OCI-LY7 (cell line): ENCODE measurements around the gene TFCP2L1. TPM values are rescaled to one million over a fixed set of nuclear protein-coding genes. Genes with fewer than 3 reads are reported as not detected.

ENCODE experiments used
- BruUV-seq: library from RNA; stranded (reverse); fragments of 400-500 nt; replicated peaks from 2 replicates; lab custom pipeline; 2021; lab: Mats Ljungman, UMichigan
- CTCF ChIA-PET: fragments of 300-600 bp; sonication (Branson Sonifier 250); formaldehyde crosslinking; loops from one replicate; lab custom pipeline; 2022; ENCODE audit warnings: antibody characterized with exemption; ENCODE audit not compliant: unreplicated experiment; lab: Charles Lee
- POLR2A ChIA-PET: fragments of 300-600 bp; sonication (Branson Sonifier 250); formaldehyde crosslinking; loops from one replicate; lab custom pipeline; 2022; ENCODE audit warnings: antibody characterized with exemption; lab: Charles Lee
- DNase-seq: peaks from one replicate; pipeline ENCODE4 v3.0.0-alpha.2; 2015; ENCODE audit warnings: low spot score
- H2AFZ ChIP-seq: fragments of 200-600 bp; sonication (generic), shearing (Covaris generic); 2 replicates; pipeline ENCODE4 v1.6.1; 2014; ENCODE audit warnings: mild to moderate bottlenecking, antibody characterized with exemption, low read length, moderate library complexity
- H3K27ac ChIP-seq: fragments of 200-600 bp; sonication (generic); 2 replicates; pipeline ENCODE4 v1.5.1; 2014; ENCODE audit warnings: mixed run types, low read depth, mild to moderate bottlenecking, moderate library complexity, low read length, inconsistent platforms; ENCODE audit not compliant: poor library complexity, severe bottlenecking
- H3K36me3 ChIP-seq: fragments of 200-600 bp; sonication (generic); 2 replicates; pipeline ENCODE4 v1.6.1; 2014; ENCODE audit warnings: mild to moderate bottlenecking, antibody characterized with exemption, low read length, moderate library complexity, mixed read lengths; ENCODE audit not compliant: insufficient read depth
- H3K4me1 ChIP-seq: fragments of 200-600 bp; sonication (generic); 2 replicates; pipeline ENCODE4 v1.5.1; 2014; ENCODE audit warnings: mild to moderate bottlenecking, low read length; ENCODE audit not compliant: insufficient read depth, poor library complexity, severe bottlenecking
- H3K4me2 ChIP-seq: fragments of 200-600 bp; sonication (generic); 2 replicates; pipeline ENCODE4 v1.6.1; 2014; ENCODE audit warnings: mild to moderate bottlenecking, low read length
- H3K4me3 ChIP-seq: fragments of 200-600 bp; sonication (generic); 2 replicates; pipeline ENCODE4 v1.5.1; 2014; ENCODE audit warnings: mild to moderate bottlenecking, low read depth, low read length; ENCODE audit not compliant: poor library complexity, severe bottlenecking
- H3K79me2 ChIP-seq: fragments of 200-600 bp; sonication (generic); 2 replicates; pipeline ENCODE4 v1.6.1; 2016; ENCODE audit warnings: low read depth, mild to moderate bottlenecking, low read length, moderate library complexity, mixed read lengths; ENCODE audit not compliant: insufficient read depth
- H3K9me2 ChIP-seq: fragments of 200-600 bp; sonication (generic); 2 replicates; pipeline ENCODE4 v1.6.1; 2016; ENCODE audit warnings: mild to moderate bottlenecking, low read length, mixed read lengths; ENCODE audit not compliant: insufficient read depth
- H3K9me3 ChIP-seq: fragments of 200-600 bp; sonication (generic); 2 replicates; pipeline ENCODE4 v1.6.1; 2014; ENCODE audit warnings: mild to moderate bottlenecking, mixed run types, low read length, mixed read lengths
- H4K20me1 ChIP-seq: fragments of 200-600 bp; sonication (generic); 2 replicates; pipeline ENCODE4 v1.6.1; 2014; ENCODE audit warnings: mild to moderate bottlenecking, antibody characterized with exemption, low read length, moderate library complexity, mixed read lengths; ENCODE audit not compliant: insufficient read depth
- EZH2phosphoT487 ChIP-seq: fragments of 200-600 bp; sonication (generic); IDR thresholded peaks from 2 replicates; pipeline ENCODE4 v1.6.1; 2018; ENCODE audit warnings: low read depth, borderline replicate concordance, mild to moderate bottlenecking, mixed run types, antibody characterized with exemption, low read length, moderate library complexity, mixed read lengths
- intact Hi-C: fragments of 100-400 bp; cut with micrococcal nuclease; formaldehyde crosslinking; loops from one replicate; pipeline ENCODE4 v1.10.0; 2022; ENCODE audit not compliant: unreplicated experiment
- total RNA-seq, 2 experiments: library from RNA; depleted of rRNA in 1 of 2; stranded (reverse); fragments of >200 nt in 1 of 2; shearing (Covaris generic) in 1 of 2; gene quantifications; 2 replicates each; pipeline ENCODE4 v1.2.3, GENCODE V29; 2014 to 2022
- TF ChIP-seq, protein P1 (sequence below): fragments of 200-600 bp; sonication (generic); conservative IDR thresholded peaks from 2 replicates; pipeline ENCODE4 v1.5.1; 2014; ENCODE audit warnings: mild to moderate bottlenecking, antibody characterized with exemption, low read length, moderate library complexity, mixed read lengths

The TFCP2L1 gene
- total RNA-seq, 2 experiments from 2014 or later, result 0.06 to 1.4 TPM

DNA sequence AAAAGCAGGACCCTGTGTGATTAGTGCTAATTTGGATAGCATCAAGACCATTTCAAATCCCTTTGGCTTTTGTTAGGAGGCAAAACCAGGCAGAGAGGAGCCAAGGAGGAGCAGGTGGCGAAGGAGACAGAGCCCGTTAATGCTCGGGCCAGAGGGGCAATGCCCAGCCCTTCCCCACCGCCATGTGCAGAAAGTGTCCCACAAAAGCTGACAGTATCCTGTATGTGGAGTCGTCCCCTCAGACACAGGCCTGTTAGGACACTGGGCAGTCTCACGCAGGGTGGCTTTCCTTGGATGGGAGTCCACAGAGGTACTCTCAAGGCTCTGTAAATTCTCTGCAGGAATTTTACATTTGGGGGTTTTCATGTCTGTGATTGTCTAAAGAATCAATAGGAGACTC is 44.8 kb upstream of the TFCP2L1 start:
- CTCF ChIA-PET, result no interaction called here
- TF ChIP-seq, protein P1, sequence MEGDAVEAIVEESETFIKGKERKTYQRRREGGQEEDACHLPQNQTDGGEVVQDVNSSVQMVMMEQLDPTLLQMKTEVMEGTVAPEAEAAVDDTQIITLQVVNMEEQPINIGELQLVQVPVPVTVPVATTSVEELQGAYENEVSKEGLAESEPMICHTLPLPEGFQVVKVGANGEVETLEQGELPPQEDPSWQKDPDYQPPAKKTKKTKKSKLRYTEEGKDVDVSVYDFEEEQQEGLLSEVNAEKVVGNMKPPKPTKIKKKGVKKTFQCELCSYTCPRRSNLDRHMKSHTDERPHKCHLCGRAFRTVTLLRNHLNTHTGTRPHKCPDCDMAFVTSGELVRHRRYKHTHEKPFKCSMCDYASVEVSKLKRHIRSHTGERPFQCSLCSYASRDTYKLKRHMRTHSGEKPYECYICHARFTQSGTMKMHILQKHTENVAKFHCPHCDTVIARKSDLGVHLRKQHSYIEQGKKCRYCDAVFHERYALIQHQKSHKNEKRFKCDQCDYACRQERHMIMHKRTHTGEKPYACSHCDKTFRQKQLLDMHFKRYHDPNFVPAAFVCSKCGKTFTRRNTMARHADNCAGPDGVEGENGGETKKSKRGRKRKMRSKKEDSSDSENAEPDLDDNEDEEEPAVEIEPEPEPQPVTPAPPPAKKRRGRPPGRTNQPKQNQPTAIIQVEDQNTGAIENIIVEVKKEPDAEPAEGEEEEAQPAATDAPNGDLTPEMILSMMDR, result no peak
- no peak for TF ChIP-seq EZH2phosphoT487
- no TSS peak for BruUV-seq
- DNase-seq, result no peak
- intact Hi-C loops, result loop anchor here (10.0 kb wide), 1 partner anchor 245 kb away; no protein-coding TSS in a partner anchor
- no peaks in the 10 kb centered on the region for H3K4me1 ChIP-seq
- no peaks in the 10 kb centered on the region for H3K9me2 ChIP-seq
- H2AFZ ChIP-seq, result no peak overlapping the region
- no peaks in the 10 kb centered on the region for H4K20me1 ChIP-seq
- H3K27ac ChIP-seq, result no peak overlapping the region
- no peak overlapping the region for H3K4me3 ChIP-seq
- H3K4me2 ChIP-seq, result no peak overlapping the region
- H3K36me3 ChIP-seq, result no peaks in the 10 kb centered on the region
- H3K9me3 ChIP-seq, result no peaks in the 10 kb centered on the region
- no peaks in the 10 kb centered on the region for H3K79me2 ChIP-seq
- POLR2A ChIA-PET, result no interaction called here

DNA sequence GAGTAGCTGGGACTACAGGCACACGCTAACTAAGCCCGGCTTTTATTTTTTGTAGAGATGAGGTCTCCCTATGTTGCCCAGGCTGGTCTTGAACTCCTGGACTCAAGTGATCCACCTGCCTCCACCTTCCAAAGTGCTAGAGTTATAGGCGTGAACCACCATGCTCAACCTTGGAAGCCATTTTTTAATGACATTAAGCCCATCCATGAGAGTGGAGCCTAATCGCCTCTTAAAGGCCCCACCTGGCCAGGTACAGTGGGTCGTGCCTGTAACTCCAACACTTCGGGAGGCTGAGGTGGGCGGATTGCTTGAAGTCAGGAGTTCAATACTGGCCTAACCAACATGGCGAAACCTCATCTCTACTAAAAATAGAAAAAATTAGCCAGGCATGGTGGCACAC is 41.6 kb upstream of the TFCP2L1 start:
- intact Hi-C loops, result loop anchor here (10.0 kb wide), 1 partner anchor 242 kb away; no protein-coding TSS in a partner anchor

DNA sequence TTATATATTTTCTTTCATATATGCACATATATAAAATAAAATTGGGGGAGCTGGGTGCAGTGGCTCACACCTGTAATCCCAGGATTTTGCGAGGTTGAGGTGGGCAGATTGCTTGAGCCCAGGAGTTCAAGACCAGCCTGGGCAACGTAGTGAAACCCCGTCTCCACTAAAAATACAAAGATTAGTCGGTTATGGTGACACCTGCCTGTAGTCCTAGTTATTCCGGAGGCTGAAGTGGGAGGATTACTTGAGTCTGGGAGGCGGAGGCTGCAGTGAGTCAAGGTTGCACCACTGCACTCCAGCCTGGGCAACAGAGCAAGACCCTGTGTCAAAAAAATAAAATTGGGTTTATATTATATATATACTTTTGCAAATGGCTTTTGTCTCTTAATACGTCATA is 39.6 kb upstream of the TFCP2L1 start:
- POLR2A ChIA-PET, result no interaction called here

More for the DNA sequence above, 41.6 kb upstream of the TFCP2L1 start:
- no peak for TF ChIP-seq EZH2phosphoT487
- TF ChIP-seq, protein P1, result no peak
- no peak overlapping the region for H3K4me2 ChIP-seq
- H3K4me3 ChIP-seq, result no peak overlapping the region
- DNase-seq, result no peak
- H3K9me3 ChIP-seq, result no peaks in the 10 kb centered on the region
- H3K36me3 ChIP-seq, result no peaks in the 10 kb centered on the region
- no TSS peak for BruUV-seq
- H3K27ac ChIP-seq, result no peak overlapping the region
- no peaks in the 10 kb centered on the region for H3K9me2 ChIP-seq
- CTCF ChIA-PET, result no interaction called here
- no peaks in the 10 kb centered on the region for H3K4me1 ChIP-seq
- POLR2A ChIA-PET, result no interaction called here
- no peaks in the 10 kb centered on the region for H4K20me1 ChIP-seq
- no peaks in the 10 kb centered on the region for H3K79me2 ChIP-seq
- H2AFZ ChIP-seq, result no peak overlapping the region

More for the DNA sequence above, 39.6 kb upstream of the TFCP2L1 start:
- Histone ChIP-seq H3K9me3 (no peaks in the 10 kb centered on the region), H3K36me3 (no peaks in the 10 kb centered on the region), H2AFZ (no peak overlapping the region), H3K9me2 (no peaks in the 10 kb centered on the region), H3K27ac (no peak overlapping the region), H3K79me2 (no peaks in the 10 kb centered on the region), H3K4me2 (no peak overlapping the region), H3K4me1 (no peaks in the 10 kb centered on the region), H4K20me1 (no peaks in the 10 kb centered on the region), H3K4me3 (no peak overlapping the region)
- intact Hi-C loops, result loop anchor here (10.0 kb wide), 1 partner anchor 240 kb away; no protein-coding TSS in a partner anchor
- no peak for DNase-seq
- TF ChIP-seq EZH2phosphoT487, result no peak
- TF ChIP-seq, protein P1, result no peak
- no TSS peak for BruUV-seq
- CTCF ChIA-PET, result no interaction called here
